Coronary artery (tissue), 2 donors: Measurements from ENCODE around the gene PLCZ1.

Source experiments
- DNase-seq: peaks from one replicate; pipeline ENCODE4 v3.0.0-alpha.2; 2017; ENCODE audit warnings: low spot score
- H3K27ac ChIP-seq, 2 donors: fragments of 200-600 bp; sonication (generic); one replicate each; pipeline ENCODE4 v1.5.1; 2016 to 2019
- H3K4me3 ChIP-seq: fragments of 200-600 bp; sonication (generic); 2 replicates; pipeline ENCODE4 v1.5.1; 2016; ENCODE audit warnings: mild to moderate bottlenecking, moderate library complexity
- TF ChIP-seq, protein P1 (sequence below): fragments of 200-600 bp; sonication (generic); IDR thresholded peaks from one replicate; pipeline ENCODE4 v1.5.1; 2019; ENCODE audit warnings: antibody characterized with exemption

PLCZ1 gene

DNA sequence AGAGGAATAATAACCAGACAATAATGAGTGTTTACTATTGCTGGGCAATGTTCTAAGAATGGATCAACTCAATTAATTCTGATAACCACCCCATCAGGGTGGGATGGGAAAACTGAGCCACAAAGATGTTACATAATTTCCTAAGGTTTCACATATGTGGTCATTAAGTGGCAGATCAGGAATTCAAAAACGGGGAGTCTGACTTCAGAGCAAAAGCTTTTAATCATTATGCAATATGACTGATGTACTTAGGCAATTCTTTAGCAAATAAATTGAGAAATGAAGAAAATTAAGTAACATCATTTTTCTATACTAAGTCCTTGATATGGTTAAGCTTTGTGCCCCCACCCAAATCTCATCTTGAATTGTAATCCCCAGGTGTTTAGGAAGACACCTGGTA is 53.4 kb downstream of the PLCZ1 start:
- no peak overlapping the region for H3K27ac ChIP-seq
- DNase-seq: no peak
- H3K4me3 ChIP-seq: no peak overlapping the region
- TF ChIP-seq, protein P1, sequence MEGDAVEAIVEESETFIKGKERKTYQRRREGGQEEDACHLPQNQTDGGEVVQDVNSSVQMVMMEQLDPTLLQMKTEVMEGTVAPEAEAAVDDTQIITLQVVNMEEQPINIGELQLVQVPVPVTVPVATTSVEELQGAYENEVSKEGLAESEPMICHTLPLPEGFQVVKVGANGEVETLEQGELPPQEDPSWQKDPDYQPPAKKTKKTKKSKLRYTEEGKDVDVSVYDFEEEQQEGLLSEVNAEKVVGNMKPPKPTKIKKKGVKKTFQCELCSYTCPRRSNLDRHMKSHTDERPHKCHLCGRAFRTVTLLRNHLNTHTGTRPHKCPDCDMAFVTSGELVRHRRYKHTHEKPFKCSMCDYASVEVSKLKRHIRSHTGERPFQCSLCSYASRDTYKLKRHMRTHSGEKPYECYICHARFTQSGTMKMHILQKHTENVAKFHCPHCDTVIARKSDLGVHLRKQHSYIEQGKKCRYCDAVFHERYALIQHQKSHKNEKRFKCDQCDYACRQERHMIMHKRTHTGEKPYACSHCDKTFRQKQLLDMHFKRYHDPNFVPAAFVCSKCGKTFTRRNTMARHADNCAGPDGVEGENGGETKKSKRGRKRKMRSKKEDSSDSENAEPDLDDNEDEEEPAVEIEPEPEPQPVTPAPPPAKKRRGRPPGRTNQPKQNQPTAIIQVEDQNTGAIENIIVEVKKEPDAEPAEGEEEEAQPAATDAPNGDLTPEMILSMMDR: no peak

DNA sequence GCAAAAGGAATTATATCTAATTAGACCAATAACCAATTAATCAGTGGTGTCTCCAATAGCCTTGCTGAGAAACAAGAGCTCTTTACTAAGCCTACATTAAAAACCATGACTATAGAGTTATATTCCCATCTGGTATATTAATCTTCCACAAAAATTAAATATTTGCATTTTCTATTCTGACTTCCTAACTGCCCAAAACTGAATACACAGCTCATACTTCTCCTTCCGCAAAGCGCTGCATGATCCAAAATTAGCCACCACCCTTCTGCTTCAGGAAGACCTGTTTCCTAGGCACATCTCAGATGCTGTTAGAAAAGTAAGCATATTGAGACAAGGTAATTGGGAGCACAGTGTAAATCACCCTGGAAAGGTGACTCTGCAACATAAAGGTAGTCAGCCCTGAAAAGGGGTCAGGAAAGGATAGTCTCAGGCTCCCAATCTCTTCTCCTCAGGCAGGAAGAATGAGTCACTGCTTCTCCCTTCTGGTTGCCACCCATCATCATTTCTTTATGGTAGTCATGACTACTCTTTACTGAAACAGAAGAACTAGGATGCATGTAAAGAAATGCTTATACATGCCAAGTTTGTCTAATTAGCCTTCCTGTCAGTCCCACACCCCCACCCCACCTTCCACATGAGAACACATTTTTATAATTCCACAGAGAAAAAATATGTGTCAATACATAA is 54.3 kb downstream of the PLCZ1 start:
- Histone ChIP-seq H3K4me3 (no peak overlapping the region), H3K27ac (no peak overlapping the region)
- TF ChIP-seq, protein P1: no peak
- no peak for DNase-seq

- no peak for DNase-seq
- Histone ChIP-seq H3K4me3 (no peak overlapping the region), H3K27ac (no peak overlapping the region)
- TF ChIP-seq, protein P1: no peak
Observed at GRCh38 chr12:18681818-18682217, 56.0 kb downstream of the PLCZ1 start.

GRCh38 chr12:18676996-18677588 is 60.7 kb downstream of the PLCZ1 start:
- H3K4me3 ChIP-seq: no peak overlapping the region
- no peak overlapping the region for H3K27ac ChIP-seq
- TF ChIP-seq, protein P1: no peak
- no peak for DNase-seq

- no peak for DNase-seq
- no peak overlapping the region for H3K4me3 ChIP-seq
- H3K27ac ChIP-seq: no peak overlapping the region
- TF ChIP-seq, protein P1: no peak
Observed at GRCh38 chr12:18676141-18676540, 61.7 kb downstream of the PLCZ1 start.

- TF ChIP-seq, protein P1: no peak
- no peak overlapping the region for H3K27ac ChIP-seq
- H3K4me3 ChIP-seq: no peak overlapping the region
- DNase-seq: no peak
Observed at GRCh38 chr12:18658829-18659228, 79.0 kb downstream of the PLCZ1 start.

GRCh38 chr12:18658179-18658578 is 79.6 kb downstream of the PLCZ1 start:
- no peak overlapping the region for H3K4me3 ChIP-seq
- TF ChIP-seq, protein P1: no peak
- no peak for DNase-seq
- no peak overlapping the region for H3K27ac ChIP-seq
